LNCaP clone FGC (cell line): Measurements from ENCODE around the gene IVD.

Experiments
- DNase-seq: peaks from one replicate; pipeline ENCODE4 v3.0.0-alpha.2; 2011; ENCODE audit warnings: low read depth
- H3K4me3 ChIP-seq: 2 replicates; pipeline ENCODE4 v1.5.1; 2011; ENCODE audit warnings: mild to moderate bottlenecking, low read depth, low read length, control low read depth
- CTCF ChIP-seq: IDR thresholded peaks from 2 replicates; pipeline ENCODE4 v1.5.1; 2012; ENCODE audit warnings: mild to moderate bottlenecking; ENCODE audit not compliant: control insufficient read depth, insufficient read depth; ENCODE audit errors: extremely low read depth

Gene IVD

GRCh38 chr15:40418126-40418525 is 12.5 kb downstream of the IVD start:
- no peak overlapping the region for H3K4me3 ChIP-seq
- no peak for DNase-seq
- TF ChIP-seq CTCF, result no peak

GRCh38 chr15:40420071-40420713 is 14.6 kb downstream of the IVD start:
- no peak for DNase-seq
- no peak for TF ChIP-seq CTCF
- no peak overlapping the region for H3K4me3 ChIP-seq

- H3K4me3 ChIP-seq, result no peak overlapping the region
- DNase-seq, result peak; percentile 96
- TF ChIP-seq CTCF, result no peak
Observed at GRCh38 chr15:40420793-40421192, 15.2 kb downstream of the IVD start.

GRCh38 chr15:40421246-40422157 is 15.9 kb downstream of the IVD start:
- no peak for DNase-seq
- peak; percentile 98 for TF ChIP-seq CTCF

DNA sequence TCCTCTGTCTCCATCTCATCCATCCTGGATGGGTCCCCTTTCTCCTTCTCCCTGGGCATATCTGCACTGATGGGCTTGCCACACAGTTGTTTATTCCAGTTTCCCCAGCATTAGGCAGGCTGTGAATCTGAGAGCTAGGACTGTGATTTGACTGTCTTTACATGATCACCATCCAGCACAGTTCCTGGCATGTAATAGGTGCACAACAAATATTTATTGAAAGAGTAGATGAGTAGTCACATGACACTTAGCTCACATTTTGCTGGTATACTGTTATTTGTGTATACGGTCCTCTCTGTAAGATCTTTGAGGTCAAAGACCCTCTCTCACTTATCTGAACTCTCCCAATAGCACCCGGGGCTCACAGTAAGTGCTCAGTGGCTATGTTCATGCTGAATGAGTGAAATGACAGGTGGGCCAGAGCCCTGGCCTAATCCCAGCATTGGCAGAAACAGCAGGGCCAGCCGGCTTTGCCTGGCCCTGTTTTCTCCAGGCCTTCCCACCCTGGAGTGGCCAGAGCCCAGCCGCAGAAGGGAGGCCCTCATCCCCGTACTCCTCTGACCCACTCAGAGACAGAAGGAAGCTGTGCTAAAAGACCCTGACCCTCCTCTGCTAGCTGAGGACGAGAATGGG is 19.0 kb downstream of the IVD start:
- no peak for TF ChIP-seq CTCF
- no peak overlapping the region for H3K4me3 ChIP-seq
- DNase-seq, result no peak

More at GRCh38 chr15:40421246-40422157, 15.9 kb downstream of the IVD start:
- no peak overlapping the region for H3K4me3 ChIP-seq

DNA sequence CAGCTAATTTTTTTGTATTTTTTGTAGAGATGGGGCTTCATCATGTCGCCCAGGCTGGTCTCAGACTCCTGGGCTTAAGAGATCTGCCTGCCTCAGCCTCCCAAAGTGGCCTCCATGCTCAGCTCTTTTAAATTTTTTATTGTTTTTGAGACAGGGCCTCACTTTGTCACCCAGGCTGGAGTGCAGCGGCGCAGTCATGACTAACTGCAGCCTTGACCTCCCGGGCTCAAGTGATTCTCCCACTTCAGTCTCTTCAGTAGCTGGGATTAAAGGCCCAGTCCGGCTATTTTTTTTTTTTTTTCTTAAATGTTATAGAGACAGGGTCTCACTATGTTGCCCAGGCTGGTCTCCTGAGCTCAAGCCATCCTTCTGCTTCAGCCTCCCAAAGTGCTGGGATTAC is 20.1 kb downstream of the IVD start:
- H3K4me3 ChIP-seq, result no peak overlapping the region
- no peak for TF ChIP-seq CTCF
- no peak for DNase-seq
